OCI-LY3 (cell line): ENCODE data around the gene SCNM1.

Experiments
- H2AFZ ChIP-seq: fragments of 200-600, 300-600 bp; shearing (Covaris generic); 2 replicates; pipeline ENCODE4 v1.6.0; 2014; ENCODE audit warnings: antibody characterized with exemption, low read depth, low read length
- H3K27ac ChIP-seq: fragments of 200-600, 300-600 bp; sonication (generic); 2 replicates; pipeline ENCODE4 v1.5.1; 2014; ENCODE audit warnings: mild to moderate bottlenecking, low read length, moderate library complexity, mixed read lengths
- H3K27me3 ChIP-seq: fragments of 200-600, 300-600 bp; sonication (generic); 2 replicates; pipeline ENCODE4 v1.6.1; 2014; ENCODE audit warnings: low read depth, low read length, mixed read lengths
- H3K36me3 ChIP-seq: fragments of 200-600, 300-600 bp; sonication (generic); replicated peaks from 2 replicates; pipeline ENCODE3; 2014; ENCODE audit warnings: low read depth, low read length, mixed read lengths
- H3K4me1 ChIP-seq: fragments of 300-600, 200-600 bp; sonication (generic); 2 replicates; pipeline ENCODE4 v1.6.1; 2014; ENCODE audit warnings: low read length, mixed read lengths
- H3K4me2 ChIP-seq: fragments of 200-600, 300-600 bp; sonication (generic); 2 replicates; pipeline ENCODE4 v1.6.1; 2014; ENCODE audit warnings: low read length, mixed read lengths
- H3K4me3 ChIP-seq: fragments of 300-600, 200-600 bp; sonication (generic); 2 replicates; pipeline ENCODE4 v1.5.1; 2014; ENCODE audit warnings: antibody characterized with exemption, mild to moderate bottlenecking, low read length, moderate library complexity
- H3K79me2 ChIP-seq: fragments of 300-600, 200-600 bp; shearing (Covaris generic); 2 replicates; pipeline ENCODE4 v1.6.1; 2014; ENCODE audit warnings: mild to moderate bottlenecking, low read length, mixed read lengths
- H3K9ac ChIP-seq: fragments of 300-600, 200-600 bp; shearing (Covaris generic); 2 replicates; pipeline ENCODE4 v1.6.0; 2014; ENCODE audit warnings: mild to moderate bottlenecking, low read length, moderate library complexity
- H3K9me3 ChIP-seq: fragments of 200-600, 300-600 bp; shearing (Covaris generic); 2 replicates; pipeline ENCODE4 v1.6.1; 2014; ENCODE audit warnings: low read length, mixed read lengths; ENCODE audit not compliant: insufficient read depth
- H4K20me1 ChIP-seq: fragments of 200-600, 300-600 bp; sonication (generic); 2 replicates; pipeline ENCODE4 v1.6.1; 2016; ENCODE audit warnings: low read length, mixed read lengths; ENCODE audit not compliant: insufficient read depth
- CTCF ChIP-seq: fragments of 200-600, 300-600 bp; sonication (generic); IDR thresholded peaks from 2 replicates; pipeline ENCODE4 v1.5.1; 2014; ENCODE audit warnings: antibody characterized with exemption, low read length, low read depth
- EZH2phosphoT487 ChIP-seq: fragments of 200-600 bp; shearing (Covaris generic); IDR thresholded peaks from 2 replicates; pipeline ENCODE4 v1.6.1; 2018; ENCODE audit warnings: antibody characterized with exemption, mixed run types, low read depth

SCNM1 gene

GRCh38 chr1:151196292-151196800, 30.4 kb downstream of the SCNM1 start:
- Histone ChIP-seq H3K9me3 (no peaks in the 10 kb centered on the region), H3K9ac (peak overlapping the region; percentile 74), H2AFZ (peak overlapping the region; percentile 94), H3K79me2 (peaks cover 31% of the 10 kb centered on the region), H3K4me3 (peak overlapping the region; percentile 82), H3K27ac (peak overlapping the region; percentile 28), H3K36me3 (peaks cover 7% of the 10 kb centered on the region), H3K4me1 (peaks cover 22% of the 10 kb centered on the region), H3K4me2 (peak overlapping the region; percentile 89), H3K27me3 (peaks cover 9% of the 10 kb centered on the region), H4K20me1 (peaks cover 13% of the 10 kb centered on the region)
- no peak for TF ChIP-seq EZH2phosphoT487
- peak; percentile 77 for TF ChIP-seq CTCF

- TF ChIP-seq CTCF = no peak
- no peak for TF ChIP-seq EZH2phosphoT487
- Histone ChIP-seq H3K4me2 (peak overlapping the region; percentile 90), H4K20me1 (peaks cover 25% of the 10 kb centered on the region), H3K9ac (peak overlapping the region; percentile 97), H3K27me3 (peaks cover 9% of the 10 kb centered on the region), H3K79me2 (peaks cover 46% of the 10 kb centered on the region), H3K4me1 (peaks cover 33% of the 10 kb centered on the region), H3K4me3 (peak overlapping the region; percentile 97), H3K36me3 (peaks cover 16% of the 10 kb centered on the region), H3K27ac (peak overlapping the region; percentile 86), H3K9me3 (no peaks in the 10 kb centered on the region), H2AFZ (peak overlapping the region; percentile 65)
Observed at GRCh38 chr1:151197863-151198253, 31.9 kb downstream of the SCNM1 start.

GRCh38 chr1:151198254-151199127, 32.5 kb downstream of the SCNM1 start, which contains the start of gene PIP5K1A:
PIP5K1A (plus strand) TSS chr1:151198552; CDS start chr1:151198997, 445 bp downstream.
- Histone ChIP-seq H3K9ac (peak within 1 kb of the TSS; percentile 97), H3K4me1 (peaks cover 33% of the 10 kb centered on the region), H3K79me2 (peaks cover 52% of the 10 kb centered on the region), H3K4me3 (peak within 1 kb of the TSS; percentile 97), H3K27ac (peak within 1 kb of the TSS; percentile 86), H2AFZ (peak within 1 kb of the TSS; percentile 65), H3K4me2 (peak within 1 kb of the TSS; percentile 100), H3K36me3 (peaks cover 18% of the 10 kb centered on the region), H3K27me3 (peaks cover 9% of the 10 kb centered on the region), H3K9me3 (no peaks in the 10 kb centered on the region), H4K20me1 (peaks cover 29% of the 10 kb centered on the region)
- TF ChIP-seq CTCF (no peak), EZH2phosphoT487 (no peak)
